Naive thymus-derived CD8-positive, alpha-beta T cell (primary cell): ENCODE results near the gene FAM20C. TPM values are rescaled to one million over a fixed set of nuclear protein-coding genes. Genes with fewer than 3 reads are reported as not detected.

ENCODE experiments used
- ATAC-seq, 2 donors: fragments of 150-1000 bp; cut with Tn5 transposase in 1 of 2; sonication (Bioruptor Pico), chemical (Tn5 transposase) in 1 of 2; 1 replicate in 1 of 2; 2 replicates in 1 of 2; pipeline ENCODE4 v1.10.0; 2021; ENCODE audit warnings: mild to moderate bottlenecking in 2 of 2, moderate library complexity in 2 of 2
- POLR2A ChIA-PET: fragments of 350-600 bp; sonication (Branson Sonifier 250); formaldehyde crosslinking; loops from one replicate; lab custom pipeline; 2021; ENCODE audit warnings: antibody characterized with exemption; lab: Charles Lee
- DNase-seq, 10 donors: peaks; one replicate each; pipeline versions ENCODE4 v3.0.0 to v3.0.0-alpha.2; 2020 to 2022
- H3K27ac Mint-ChIP-seq, 10 donors: one replicate each; pipeline ENCODE4 v1.8.0; 2020 to 2022; ENCODE audit warnings: mild to moderate bottlenecking in 10 of 10, mixed read lengths in 10 of 10, moderate library complexity in 4 of 10, inconsistent platforms in 1 of 10
- H3K27me3 Mint-ChIP-seq, 5 donors: one replicate each; pipeline ENCODE4 v1.8.0; 2021 to 2022; ENCODE audit warnings: mixed read lengths in 5 of 5
- H3K36me3 Mint-ChIP-seq, 3 donors: one replicate each; pipeline ENCODE4 v1.8.0; 2020 to 2022; ENCODE audit warnings: mixed read lengths in 3 of 3, mild to moderate bottlenecking in 2 of 3, inconsistent platforms in 1 of 3
- H3K4me1 Mint-ChIP-seq, 4 donors: one replicate each; pipeline ENCODE4 v1.8.0; 2021 to 2022; ENCODE audit warnings: mixed read lengths in 4 of 4
- H3K4me3 Mint-ChIP-seq, 10 donors: one replicate each; pipeline ENCODE4 v1.8.0; 2020 to 2022; ENCODE audit warnings: mild to moderate bottlenecking in 10 of 10, mixed read lengths in 10 of 10, moderate library complexity in 6 of 10, inconsistent platforms in 1 of 10
- H3K9me3 Mint-ChIP-seq, 9 donors: one replicate each; pipeline ENCODE4 v1.8.0; 2020 to 2022; ENCODE audit warnings: mixed read lengths in 9 of 9, mild to moderate bottlenecking in 3 of 9, inconsistent platforms in 1 of 9, moderate library complexity in 1 of 9
- polyA plus RNA-seq, 3 donors: library from polyadenylated mRNA; unstranded; fragments of 300-500 nt; fragmentation: Illumina TruSeq; gene quantifications; one replicate each; pipeline ENCODE4 v1.2.3, GENCODE V29; 2021
- total RNA-seq, 8 experiments: library from RNA in 2 of 8; stranded (reverse) in 2 of 8; gene quantifications; one replicate each; pipeline ENCODE4 v1.2.3 and lab custom pipeline; 2021 to 2026

The FAM20C gene
- total and polyA plus RNA-seq, 5 experiments from 2014 or later = 0.60 to 0.66 TPM; not detected in 3

DNA sequence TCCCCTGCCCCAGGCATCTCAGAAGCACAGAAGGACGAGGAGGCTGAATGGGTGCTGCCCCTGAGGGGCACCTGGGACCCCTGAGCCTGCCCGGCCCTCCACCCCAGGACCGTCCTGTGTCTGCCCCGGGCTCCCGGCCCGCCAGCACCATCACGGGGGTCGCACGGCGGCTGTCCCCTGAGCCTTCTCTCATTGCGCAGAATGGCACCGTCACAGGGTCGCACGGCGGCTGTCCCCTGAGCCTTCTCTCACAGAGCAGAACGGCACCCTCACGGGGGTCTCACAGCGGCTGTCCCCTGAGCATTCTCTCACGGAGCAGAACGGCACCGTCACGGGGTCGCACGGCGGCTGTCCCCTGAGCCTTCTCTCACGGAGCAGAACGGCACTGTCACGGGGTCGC, 31.5 kb downstream of the FAM20C start:
- Mint-ChIP-seq H3K27me3 (peaks cover 0 to 6% (median 0%) of the 10 kb centered on the region in 5 donors), H3K4me1 (no peaks in the 10 kb centered on the region), H3K27ac (no peak overlapping the region), H3K4me3 (no peak overlapping the region), H3K36me3 (no peaks in the 10 kb centered on the region), H3K9me3 (no peaks in the 10 kb centered on the region)
- DNase-seq (no peak), ATAC-seq (no peak)
- POLR2A ChIA-PET = no interaction called here

DNA sequence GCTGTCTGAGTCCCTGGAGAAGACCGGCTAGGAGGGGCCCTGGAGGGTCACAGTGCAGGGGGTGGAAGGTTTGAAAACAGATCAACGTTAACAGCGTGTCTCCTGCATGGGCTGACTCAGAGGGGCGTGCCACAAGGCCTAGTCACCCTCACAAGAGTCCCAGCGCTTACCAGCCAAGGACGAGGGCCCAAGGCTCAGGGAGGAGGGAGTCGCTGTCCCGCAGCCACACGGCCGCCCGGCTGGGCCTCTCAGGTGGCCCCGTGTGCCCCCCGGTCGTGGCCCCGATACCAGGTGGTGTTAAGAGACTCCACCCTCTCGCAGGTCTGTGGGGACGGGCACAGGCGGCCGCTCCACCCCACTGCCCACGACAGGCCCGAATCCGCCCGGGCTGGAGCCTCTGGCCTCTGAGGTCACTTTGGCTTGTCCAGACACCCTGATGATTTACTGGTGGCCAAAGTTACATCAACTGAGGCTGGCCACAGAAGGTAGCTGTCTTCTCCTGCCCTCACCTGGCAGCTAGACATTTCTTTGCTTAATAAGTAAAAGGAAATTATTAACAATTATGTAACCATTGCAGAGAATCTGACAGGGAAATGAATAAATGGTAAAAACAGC, 34.0 kb downstream of the FAM20C start:
- H3K27ac Mint-ChIP-seq = no peak overlapping the region
- H3K27me3 Mint-ChIP-seq = peaks cover 0 to 7% (median 4%) of the 10 kb centered on the region in 5 donors
- H3K4me3 Mint-ChIP-seq = no peak overlapping the region
- no peak for DNase-seq
- POLR2A ChIA-PET = no interaction called here
- ATAC-seq = no peak
- H3K4me1 Mint-ChIP-seq = peaks cover 0 to 1% (median 0%) of the 10 kb centered on the region in 4 donors
- H3K36me3 Mint-ChIP-seq = no peaks in the 10 kb centered on the region
- no peaks in the 10 kb centered on the region for H3K9me3 Mint-ChIP-seq

GRCh38 chr7:227926-228325, 35.6 kb downstream of the FAM20C start:
- Mint-ChIP-seq H3K36me3 (no peaks in the 10 kb centered on the region), H3K4me1 (peaks cover 0 to 1% (median 0%) of the 10 kb centered on the region in 4 donors), H3K4me3 (no peak overlapping the region), H3K27ac (no peak overlapping the region), H3K27me3 (peaks cover 0 to 7% (median 4%) of the 10 kb centered on the region in 5 donors), H3K9me3 (no peaks in the 10 kb centered on the region)
- ATAC-seq (no peak), DNase-seq (no peak)
- POLR2A ChIA-PET = no interaction called here

- POLR2A ChIA-PET = no interaction called here
- no peak overlapping the region for H3K27ac Mint-ChIP-seq
- H3K36me3 Mint-ChIP-seq = no peaks in the 10 kb centered on the region
- H3K27me3 Mint-ChIP-seq = peaks cover 0 to 7% (median 4%) of the 10 kb centered on the region in 5 donors
- DNase-seq = no peak
- no peaks in the 10 kb centered on the region for H3K9me3 Mint-ChIP-seq
- no peak overlapping the region for H3K4me3 Mint-ChIP-seq
- H3K4me1 Mint-ChIP-seq = peaks cover 0 to 1% (median 0%) of the 10 kb centered on the region in 4 donors
- ATAC-seq = no peak
These were observed 36.2 kb downstream of the FAM20C start for GRCh38 chr7:228610-229009.

GRCh38 chr7:229184-229964, 37.0 kb downstream of the FAM20C start:
- peak overlapping the region in 1 of 10 donors; percentile 4 for H3K27ac Mint-ChIP-seq

GRCh38 chr7:230274-230673, 37.9 kb downstream of the FAM20C start:
- H3K36me3 Mint-ChIP-seq = no peaks in the 10 kb centered on the region
- POLR2A ChIA-PET = no interaction called here

More at GRCh38 chr7:229184-229964, 37.0 kb downstream of the FAM20C start:
- no peak overlapping the region for H3K4me3 Mint-ChIP-seq
- no peaks in the 10 kb centered on the region for H3K36me3 Mint-ChIP-seq
- peaks cover 0 to 1% (median 0%) of the 10 kb centered on the region in 4 donors for H3K4me1 Mint-ChIP-seq
- no peaks in the 10 kb centered on the region for H3K9me3 Mint-ChIP-seq
- no peak for ATAC-seq
- POLR2A ChIA-PET = no interaction called here
- no peak for DNase-seq
- H3K27me3 Mint-ChIP-seq = peaks cover 0 to 7% (median 4%) of the 10 kb centered on the region in 5 donors

DNA sequence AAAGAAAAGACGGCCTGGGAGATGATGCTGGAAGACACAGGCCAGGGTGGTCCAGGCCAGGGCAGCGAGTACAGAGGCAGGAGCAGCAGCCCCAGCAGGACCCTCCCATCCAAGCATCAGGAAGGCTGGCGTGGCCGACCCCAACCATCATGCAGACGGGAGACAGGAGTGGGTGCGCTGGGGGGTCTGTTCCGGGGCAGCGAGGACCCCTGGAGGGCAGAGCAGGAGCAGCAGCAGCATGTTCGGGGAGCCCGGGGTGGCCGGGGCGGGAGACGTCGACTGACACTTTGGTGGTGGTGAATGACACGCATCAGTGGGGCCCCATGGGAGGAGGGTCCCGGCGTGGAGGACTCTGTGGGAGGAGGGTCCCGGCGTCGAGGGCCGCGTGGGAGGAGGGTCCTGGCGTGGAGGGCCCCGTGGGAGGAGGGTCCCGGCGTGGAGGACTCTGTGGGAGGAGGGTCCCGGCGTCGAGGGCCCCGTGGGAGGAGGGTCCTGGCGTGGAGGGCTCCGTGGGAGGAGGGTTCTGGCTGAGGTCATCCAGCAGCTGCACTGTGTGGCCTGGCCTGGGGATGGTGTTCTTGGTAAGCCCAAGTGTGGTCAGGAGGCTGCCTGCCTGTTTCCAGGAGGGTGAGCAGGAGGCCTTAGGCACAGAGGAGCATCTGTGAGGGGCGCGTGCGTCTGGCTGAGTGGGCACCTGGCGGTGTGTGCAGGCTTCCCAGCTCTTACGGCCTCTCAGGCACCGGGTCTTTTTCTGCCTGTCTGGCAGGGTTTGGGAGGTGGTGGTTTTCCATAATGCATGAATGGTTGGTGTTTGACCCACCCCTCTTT, 38.9 kb downstream of the FAM20C start:
- DNase-seq (no peak), ATAC-seq (no peak)
- Mint-ChIP-seq H3K36me3 (no peaks in the 10 kb centered on the region), H3K4me3 (peak overlapping the region in 1 of 10 donors; percentile 30), H3K27me3 (peaks cover 0 to 9% (median 4%) of the 10 kb centered on the region in 5 donors), H3K4me1 (peaks cover 0 to 1% (median 0%) of the 10 kb centered on the region in 4 donors), H3K27ac (no peak overlapping the region), H3K9me3 (no peaks in the 10 kb centered on the region)
- POLR2A ChIA-PET = no interaction called here

More at GRCh38 chr7:230274-230673, 37.9 kb downstream of the FAM20C start:
- Mint-ChIP-seq H3K27ac (no peak overlapping the region), H3K4me1 (peaks cover 0 to 1% (median 0%) of the 10 kb centered on the region in 4 donors), H3K27me3 (peaks cover 0 to 7% (median 4%) of the 10 kb centered on the region in 5 donors), H3K4me3 (no peak overlapping the region), H3K9me3 (no peaks in the 10 kb centered on the region)
- DNase-seq (no peak), ATAC-seq (no peak)

- H3K4me3 Mint-ChIP-seq = no peak overlapping the region
- no peaks in the 10 kb centered on the region for H3K9me3 Mint-ChIP-seq
- peaks cover 0 to 9% (median 4%) of the 10 kb centered on the region in 5 donors for H3K27me3 Mint-ChIP-seq
- no peak overlapping the region for H3K27ac Mint-ChIP-seq
- ATAC-seq (no peak), DNase-seq (no peak)
- POLR2A ChIA-PET = no interaction called here
- peaks cover 0 to 1% (median 0%) of the 10 kb centered on the region in 4 donors for H3K4me1 Mint-ChIP-seq
- no peaks in the 10 kb centered on the region for H3K36me3 Mint-ChIP-seq
These were observed 39.5 kb downstream of the FAM20C start for GRCh38 chr7:231858-232246.

GRCh38 chr7:232410-233248, 40.3 kb downstream of the FAM20C start:
- POLR2A ChIA-PET = no interaction called here
- Mint-ChIP-seq H3K4me1 (peaks cover 0 to 1% (median 0%) of the 10 kb centered on the region in 4 donors), H3K27ac (peak overlapping the region in 1 of 10 donors; percentile 43), H3K9me3 (no peaks in the 10 kb centered on the region), H3K36me3 (no peaks in the 10 kb centered on the region), H3K27me3 (peaks cover 0 to 9% (median 4%) of the 10 kb centered on the region in 5 donors), H3K4me3 (no peak overlapping the region)
- DNase-seq (no peak), ATAC-seq (no peak)

DNA sequence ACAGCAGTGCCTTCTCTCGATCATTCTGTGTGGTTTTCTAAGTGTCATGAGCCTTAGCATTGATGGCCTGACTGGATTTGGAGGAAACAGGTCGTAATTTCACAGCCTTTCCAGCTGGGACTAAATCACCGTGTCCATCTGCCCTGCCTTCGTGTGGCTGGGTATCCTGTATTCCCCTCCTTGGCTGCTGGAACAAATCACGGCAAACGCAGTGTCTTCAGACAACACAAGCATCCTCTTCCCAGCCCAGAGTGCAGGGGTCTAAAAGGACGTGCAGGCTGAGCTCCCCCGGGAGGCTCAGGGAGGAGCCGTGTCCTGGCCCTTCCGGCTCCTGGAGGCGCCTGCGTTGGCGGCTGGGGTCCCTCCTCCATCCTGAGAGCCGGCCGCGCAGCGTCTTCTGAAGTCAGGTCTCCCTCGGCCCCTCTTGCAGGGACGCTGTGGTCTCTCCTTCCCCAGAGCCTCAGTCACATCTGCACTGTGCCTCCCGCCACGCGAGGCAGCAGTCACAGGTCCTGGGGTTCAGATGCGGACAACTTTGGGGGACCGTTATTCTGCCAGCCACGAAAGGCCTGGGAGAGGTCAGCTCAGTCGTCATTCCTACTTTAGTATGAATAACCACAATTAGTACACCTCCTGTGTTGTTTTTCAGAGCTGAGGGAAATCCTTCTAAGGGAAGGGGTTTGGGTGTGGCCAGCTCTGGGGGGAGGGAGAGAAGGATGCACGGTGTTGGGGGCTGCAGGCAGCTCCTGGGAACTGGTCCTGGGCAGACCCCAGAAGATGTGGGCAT, 41.1 kb downstream of the FAM20C start:
- Mint-ChIP-seq H3K4me3 (no peak overlapping the region), H3K27me3 (peaks cover 0 to 9% (median 4%) of the 10 kb centered on the region in 5 donors), H3K27ac (peak overlapping the region in 1 of 10 donors; percentile 43), H3K4me1 (peaks cover 0 to 1% (median 0%) of the 10 kb centered on the region in 4 donors), H3K36me3 (no peaks in the 10 kb centered on the region), H3K9me3 (no peaks in the 10 kb centered on the region)
- no peak for DNase-seq
- POLR2A ChIA-PET = no interaction called here
- ATAC-seq = no peak

GRCh38 chr7:234051-234707, 41.8 kb downstream of the FAM20C start:
- DNase-seq (no peak), ATAC-seq (no peak)
- no peaks in the 10 kb centered on the region for H3K36me3 Mint-ChIP-seq
- peaks cover 0 to 1% (median 0%) of the 10 kb centered on the region in 4 donors for H3K4me1 Mint-ChIP-seq
- POLR2A ChIA-PET = no interaction called here
- no peaks in the 10 kb centered on the region for H3K9me3 Mint-ChIP-seq
- no peak overlapping the region for H3K27ac Mint-ChIP-seq
- H3K27me3 Mint-ChIP-seq = peaks cover 0 to 9% (median 4%) of the 10 kb centered on the region in 5 donors
- no peak overlapping the region for H3K4me3 Mint-ChIP-seq
